Stimulated activated naive CD8-positive, alpha-beta T cell treated with anti-CD3 and anti-CD28 coated beads, Interleukin-15, Interleukin-2, amounts not matched to agents 100 U/mL and 50 U/mL, for 24 hours (primary cell): ENCODE results near the gene CMC1.
"Not testable (repeated sequence)": the region's sequence is repeated elsewhere in the genome, so short reads cannot be mapped to it uniquely, and the experiment has no call there.

Experiments
- ATAC-seq: fragments of 150-1000 bp; cut with Tn5 transposase; one replicate; pipeline ENCODE4 v1.10.0; 2021
- DNase-seq: peaks from one replicate; pipeline ENCODE4 v3.0.0; 2021

CMC1 gene

DNA sequence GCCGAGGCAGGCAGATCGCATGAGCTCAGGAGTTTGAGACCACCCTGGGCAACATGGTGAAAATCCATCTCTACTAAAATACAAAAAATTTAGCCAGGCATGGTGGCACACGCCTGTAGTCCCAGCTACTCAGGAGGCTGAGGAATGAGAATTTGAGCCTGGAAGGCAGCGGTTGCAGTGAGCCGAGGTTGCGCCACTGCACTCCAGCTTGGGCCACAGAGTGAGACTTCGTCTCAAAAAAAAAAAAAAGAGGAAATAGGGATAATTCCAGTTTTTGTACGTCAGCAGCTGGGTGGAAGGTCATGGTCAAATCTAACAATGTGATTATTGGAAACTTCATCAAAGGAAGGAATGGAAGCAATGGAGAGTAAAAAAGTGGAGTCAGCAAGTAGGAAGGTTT is 3.1 kb downstream of the CMC1 start:
- DNase-seq: no peak
- no peak for ATAC-seq

DNA sequence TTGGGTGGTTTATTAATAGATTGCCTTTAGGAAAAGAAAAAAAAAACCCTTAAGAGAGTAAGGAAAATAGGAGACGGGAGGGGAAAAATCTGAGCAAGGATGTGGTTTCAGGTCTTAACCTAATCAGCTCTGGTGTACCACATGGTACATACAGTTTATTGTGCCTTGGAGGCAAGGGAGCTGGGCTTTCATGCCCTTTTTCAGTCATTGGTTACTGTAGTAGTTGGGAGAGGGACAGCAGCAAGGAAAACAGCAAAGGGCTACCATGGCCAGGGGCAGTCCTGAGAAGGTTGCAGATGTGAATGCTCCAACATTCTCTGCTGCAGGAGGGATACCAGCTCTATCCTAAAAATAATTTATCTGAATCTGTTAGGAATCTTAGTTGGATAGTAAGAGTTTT is 5.9 kb downstream of the CMC1 start:
- DNase-seq: no peak
- no peak for ATAC-seq

DNA sequence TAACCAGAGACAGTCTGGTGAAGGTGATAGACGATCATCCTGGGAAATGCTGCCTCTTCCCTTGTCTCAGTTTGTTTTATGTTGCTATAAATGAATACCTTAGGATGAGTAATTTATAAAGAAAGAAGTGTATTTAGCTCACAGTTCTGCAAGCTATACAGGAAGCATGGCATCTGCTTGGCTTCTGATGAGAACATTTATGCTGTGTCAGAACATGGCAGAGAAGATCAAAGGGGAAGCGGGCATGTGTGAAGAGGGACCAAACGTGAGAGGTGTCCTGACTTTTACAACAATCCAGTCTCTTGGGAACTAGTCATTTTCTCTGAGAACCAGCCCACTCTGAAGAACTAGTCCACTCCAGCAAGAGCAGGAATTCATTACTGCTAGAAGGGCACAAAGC is 9.6 kb downstream of the CMC1 start:
- no peak for ATAC-seq
- no peak for DNase-seq

DNA sequence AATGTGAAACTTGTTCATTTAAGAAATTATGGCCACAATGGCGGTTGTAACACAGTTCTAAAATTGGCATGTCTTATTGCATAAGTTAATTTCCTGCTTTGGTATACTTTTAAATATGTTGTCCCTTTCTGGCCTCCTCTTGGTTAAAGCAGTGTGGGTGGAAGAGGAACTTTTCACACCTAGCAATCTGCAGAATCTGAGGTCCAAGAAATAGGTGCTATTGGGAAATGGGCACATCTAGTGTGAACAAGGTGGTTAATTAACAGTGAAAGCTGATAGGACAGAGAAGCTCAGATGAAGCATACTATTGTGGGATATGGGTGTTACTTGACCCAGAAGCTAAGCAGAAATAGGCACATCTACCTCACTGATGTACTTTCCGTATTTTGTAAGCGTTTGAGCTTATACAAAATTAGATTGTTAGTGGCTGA is 10.6 kb downstream of the CMC1 start:
- no peak for DNase-seq
- ATAC-seq: peak; percentile 48

DNA sequence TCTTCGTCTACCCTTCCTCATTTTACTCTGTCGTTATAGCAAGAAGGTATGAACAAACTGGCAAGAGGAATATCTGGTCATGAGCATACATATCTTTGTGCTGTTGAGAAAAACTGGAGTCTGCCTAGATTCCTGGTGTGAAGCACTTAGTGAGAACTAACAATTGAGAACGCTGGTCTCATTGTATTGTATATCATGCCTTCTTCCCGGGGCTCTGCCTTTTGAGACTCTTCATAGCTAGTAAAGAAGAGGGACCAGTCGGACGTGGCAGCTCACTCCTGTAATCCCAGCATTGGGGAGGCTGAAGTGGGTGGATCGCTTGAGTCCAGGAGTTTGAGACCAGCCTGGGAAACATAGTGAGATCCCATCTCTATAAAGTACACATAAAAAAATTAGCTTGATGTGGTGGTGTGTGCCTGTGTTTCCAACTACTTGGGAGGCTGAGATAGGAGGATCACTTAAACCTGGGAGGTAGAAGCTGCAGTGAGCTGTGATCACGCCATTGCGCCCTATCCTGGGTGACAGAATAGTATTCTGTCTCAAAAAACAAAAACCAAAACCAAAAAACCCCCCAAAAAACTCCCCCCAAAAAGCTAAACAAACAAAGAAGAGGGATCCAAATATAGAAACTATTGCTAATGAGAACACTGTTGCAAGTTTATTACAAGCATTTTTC is 11.8 kb downstream of the CMC1 start:
- ATAC-seq (no peak), DNase-seq (no peak)

DNA sequence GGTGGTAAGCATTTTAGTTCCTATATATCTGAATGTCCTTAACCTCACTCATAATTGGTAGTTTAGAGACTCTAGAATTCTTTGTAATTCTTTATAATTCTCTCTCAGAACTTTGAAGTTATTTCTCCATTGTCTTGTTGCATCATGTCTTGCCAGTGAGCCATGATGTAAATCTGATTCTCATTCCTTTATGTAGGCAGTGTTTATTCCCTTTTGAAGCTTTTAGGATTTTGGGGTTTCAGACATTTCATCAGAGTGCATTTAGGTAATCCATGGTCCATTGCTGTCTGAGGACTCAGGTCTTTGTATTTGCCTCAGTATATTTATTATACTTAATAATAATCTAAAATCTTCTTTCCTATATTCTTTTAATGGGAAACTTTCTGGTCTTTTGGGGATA is 20.6 kb downstream of the CMC1 start:
- no peak for ATAC-seq

DNA sequence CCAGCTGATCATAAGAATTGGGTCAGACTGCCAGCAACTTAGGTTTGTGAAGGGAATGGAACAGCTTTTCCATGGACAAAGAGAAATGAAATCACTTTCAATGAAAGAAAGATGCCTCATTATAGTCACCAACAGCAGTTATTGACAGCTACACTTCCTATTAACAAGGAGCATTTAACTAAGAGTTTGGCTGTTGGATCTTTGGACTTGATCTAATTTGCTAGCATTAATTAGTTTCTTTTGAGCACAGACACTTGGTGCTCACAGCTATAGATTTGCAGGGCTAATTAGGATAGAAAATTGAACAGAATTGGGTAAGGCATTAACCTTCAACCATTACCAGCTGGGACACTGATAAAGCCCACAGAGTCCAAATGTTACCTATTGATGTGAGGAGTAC is 24.2 kb downstream of the CMC1 start:
- ATAC-seq (no peak), DNase-seq (no peak)

More for the DNA sequence above, 20.6 kb downstream of the CMC1 start:
- no peak for DNase-seq

DNA sequence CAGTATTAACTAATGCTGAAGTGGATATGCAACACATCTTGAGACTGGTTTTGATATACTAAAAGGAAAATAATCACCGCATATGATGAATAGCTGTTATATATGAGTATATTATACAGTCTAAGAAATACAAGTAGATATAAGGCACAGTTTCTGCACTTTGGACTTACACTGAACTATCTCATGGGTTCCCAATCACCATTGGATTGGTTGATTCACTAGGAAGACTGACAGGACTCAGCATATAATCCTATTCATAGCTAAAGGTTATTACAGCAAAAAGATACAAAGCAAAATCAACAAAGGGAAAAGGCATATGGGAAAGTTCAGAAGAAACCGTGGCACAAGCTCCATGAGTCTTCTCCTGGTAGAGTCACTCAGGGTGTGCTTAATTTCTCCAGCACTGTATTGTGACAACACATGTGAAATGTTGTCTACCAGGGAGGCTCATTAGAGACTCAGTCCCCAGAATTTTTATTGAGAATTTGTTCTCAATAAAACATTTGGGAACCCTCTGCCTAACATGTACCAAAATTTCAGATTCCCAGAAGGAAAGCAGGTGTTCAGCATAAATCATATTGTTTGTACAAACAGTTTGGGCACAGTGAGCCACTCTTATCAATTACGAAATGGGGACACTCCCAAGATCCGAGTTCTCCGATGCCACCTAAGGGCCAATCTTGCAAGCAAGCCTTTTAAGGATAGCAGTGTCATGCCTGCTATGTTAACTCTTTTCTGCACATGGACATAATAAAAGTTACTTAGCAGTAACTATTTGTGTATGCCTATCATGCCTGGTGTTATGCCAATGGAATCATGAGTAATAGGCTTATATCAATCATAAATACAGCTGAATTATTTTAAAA is 26.8 kb downstream of the CMC1 start:
- DNase-seq (no peak), ATAC-seq (no peak)

DNA sequence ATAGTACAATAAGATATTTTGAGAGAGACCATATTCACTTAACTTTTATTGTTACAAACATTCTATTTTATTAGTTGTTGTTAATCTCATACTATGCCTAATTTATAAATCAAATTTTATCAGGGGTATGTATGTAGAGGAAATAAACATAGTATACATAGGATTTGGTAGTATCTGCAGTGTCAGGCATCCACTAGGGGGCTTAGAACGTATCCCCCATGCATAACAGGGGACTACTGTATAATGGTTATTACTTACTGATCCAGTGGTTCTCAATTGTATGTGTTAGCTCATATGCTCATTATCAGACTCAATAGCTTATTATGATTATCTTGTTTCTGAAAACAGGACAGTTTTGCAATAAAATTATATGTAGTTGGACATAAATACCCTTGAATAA is 27.6 kb downstream of the CMC1 start:
- ATAC-seq (no peak), DNase-seq (no peak)

DNA sequence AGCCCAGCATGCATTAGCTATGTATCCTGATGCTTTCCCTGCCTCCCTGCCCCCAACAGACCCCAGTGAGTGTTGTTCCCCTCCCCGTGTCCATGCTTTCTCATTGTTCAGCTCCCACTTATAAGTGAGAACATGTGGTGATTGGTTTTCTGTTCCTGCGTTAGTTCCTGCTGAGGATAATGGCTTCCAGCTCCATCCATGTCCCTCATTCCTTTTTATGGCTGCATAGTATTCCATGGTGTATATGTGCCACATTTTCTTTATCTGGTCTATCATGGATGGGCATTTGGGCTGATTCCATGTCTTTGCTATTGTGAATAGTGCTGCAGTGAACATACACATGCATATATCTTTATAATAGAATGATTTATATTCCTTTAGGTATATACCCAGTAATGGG is 28.5 kb downstream of the CMC1 start:
- not testable (repeated sequence) for ATAC-seq, DNase-seq

DNA sequence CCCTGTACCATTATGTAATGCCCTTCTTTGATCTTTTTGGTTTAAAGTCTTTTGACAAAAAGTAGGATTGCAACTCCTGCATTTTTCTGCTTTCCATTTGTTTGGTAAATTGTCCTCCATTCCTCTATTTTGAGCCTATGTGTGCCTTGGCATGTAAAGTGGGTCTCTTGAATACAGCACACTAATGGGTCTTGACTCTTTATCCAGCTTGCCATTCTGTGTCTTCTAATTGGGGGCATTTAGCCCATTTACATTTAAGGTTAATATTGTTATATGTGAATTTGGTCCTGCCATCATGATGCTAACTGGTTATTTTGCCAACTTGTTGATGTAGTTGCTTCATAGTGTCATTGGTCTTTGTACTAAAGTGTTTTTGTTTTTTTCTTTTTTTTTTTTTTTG is 32.4 kb downstream of the CMC1 start:
- no peak for ATAC-seq

DNA sequence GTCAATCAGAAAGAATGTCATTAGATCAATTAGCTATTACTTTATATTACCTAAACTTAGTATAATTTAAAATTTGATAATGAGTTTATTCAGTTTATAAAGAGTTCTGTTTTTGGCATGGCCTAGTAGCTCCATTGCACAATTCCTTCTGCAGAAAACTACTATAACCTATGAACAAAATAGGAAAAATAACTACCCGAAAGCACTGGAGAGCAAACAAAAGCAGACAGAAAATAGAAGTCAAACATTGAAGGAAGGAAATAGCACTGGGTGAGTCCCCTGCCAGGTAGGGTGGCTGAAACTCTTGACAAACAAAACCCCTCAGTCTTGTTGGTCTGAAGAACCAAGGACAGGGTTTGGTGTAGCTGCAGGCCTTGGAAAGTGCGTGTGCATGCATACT is 37.5 kb downstream of the CMC1 start:
- DNase-seq (no peak), ATAC-seq (no peak)

More for the DNA sequence above, 32.4 kb downstream of the CMC1 start:
- DNase-seq: no peak

DNA sequence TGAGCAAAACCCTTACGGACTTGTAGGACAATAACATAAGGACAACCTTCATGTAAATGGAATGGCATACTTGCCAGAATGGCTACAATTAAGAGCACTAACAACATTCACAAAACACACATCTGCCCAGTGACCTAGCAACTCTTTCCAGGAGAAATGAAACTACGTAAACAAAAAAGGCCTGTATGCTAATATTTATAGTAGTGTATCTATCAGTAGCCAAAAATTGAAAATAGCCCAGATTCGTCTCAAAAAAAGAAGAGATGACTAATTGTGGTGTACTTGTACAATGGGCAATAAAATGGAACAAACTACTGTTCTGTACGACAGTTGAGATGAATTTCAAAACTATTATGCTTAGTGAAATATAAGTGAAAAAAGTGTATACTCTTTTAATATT is 38.4 kb downstream of the CMC1 start:
- no peak for ATAC-seq
- no peak for DNase-seq

DNA sequence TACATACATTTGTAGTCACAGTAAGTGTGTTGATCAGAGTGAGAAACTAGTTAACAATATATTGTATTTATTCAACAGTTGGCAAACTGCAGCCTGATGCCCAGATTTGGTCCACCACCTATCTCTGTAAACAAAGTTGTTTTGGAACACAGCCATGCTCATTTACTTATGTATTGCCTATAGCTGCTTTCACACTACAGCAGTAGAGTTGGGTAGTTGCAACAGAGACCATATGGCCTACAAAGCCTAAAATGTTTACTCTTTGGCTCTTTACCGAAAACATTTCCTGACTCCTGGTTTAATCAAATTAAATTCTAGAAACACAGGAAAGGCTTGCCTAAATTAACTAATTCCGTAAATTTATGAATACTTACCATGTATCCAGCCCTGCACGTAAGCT is 39.4 kb downstream of the CMC1 start:
- ATAC-seq (no peak), DNase-seq (no peak)

DNA sequence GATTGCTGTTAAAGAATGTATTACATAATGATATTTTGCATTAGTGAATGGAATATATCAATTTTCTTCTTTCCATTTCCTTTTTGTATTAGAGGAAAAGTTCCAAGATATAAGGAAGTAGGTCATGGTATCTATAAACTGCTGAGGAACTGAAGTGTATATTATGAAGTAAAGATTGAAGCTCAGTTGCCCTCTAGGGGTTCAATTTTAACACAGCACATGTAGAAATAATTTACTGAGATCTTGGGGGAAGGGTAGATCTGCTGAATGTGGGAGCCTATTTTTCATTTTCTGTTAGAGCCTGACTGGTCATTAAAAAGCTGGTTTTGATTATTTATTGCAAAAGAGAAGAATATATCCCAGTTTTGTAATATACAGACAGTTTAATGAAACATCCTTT is 45.2 kb downstream of the CMC1 start:
- peak; percentile 63 for ATAC-seq
- DNase-seq: no peak

DNA sequence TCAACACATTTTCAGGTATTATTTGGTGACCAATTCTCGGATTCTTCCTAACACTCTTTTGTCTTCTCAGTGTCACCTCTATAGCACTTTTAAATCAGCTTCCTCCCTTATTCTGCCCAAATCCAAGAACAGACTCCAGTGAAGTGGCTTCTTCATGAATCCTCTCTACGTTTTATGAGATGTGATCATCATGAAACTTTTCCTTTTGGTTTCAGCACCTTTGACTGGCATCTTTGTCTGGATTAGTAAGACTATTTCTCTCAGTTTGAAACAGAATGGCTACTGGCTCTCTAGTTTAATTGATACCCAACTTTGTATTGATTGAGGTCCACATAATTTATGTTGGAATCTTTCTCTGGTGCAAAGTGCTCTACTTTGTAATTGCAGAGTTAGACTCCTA is 45.6 kb downstream of the CMC1 start:
- ATAC-seq (no peak), DNase-seq (no peak)

DNA sequence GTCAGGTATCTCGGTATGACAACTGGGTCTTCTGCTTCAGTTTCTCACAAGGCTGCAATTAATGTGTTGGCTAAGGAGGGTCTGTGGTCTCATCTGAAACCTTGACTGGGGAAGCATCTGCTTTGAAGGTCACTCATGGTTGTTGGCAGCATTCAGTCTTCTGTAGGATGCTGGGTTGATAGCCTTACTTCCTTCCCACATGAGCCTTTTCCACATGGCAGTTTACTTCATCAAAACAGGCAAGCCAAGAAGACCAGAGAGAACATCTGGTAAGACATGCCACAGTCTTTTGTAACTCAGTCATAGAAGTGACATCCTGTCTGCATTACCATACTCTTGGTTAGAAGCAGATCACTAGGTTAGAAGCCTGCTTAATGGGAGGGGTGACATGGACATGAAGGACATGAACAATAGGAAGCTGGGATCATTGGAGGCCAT is 49.5 kb downstream of the CMC1 start:
- no peak for ATAC-seq
- no peak for DNase-seq

DNA sequence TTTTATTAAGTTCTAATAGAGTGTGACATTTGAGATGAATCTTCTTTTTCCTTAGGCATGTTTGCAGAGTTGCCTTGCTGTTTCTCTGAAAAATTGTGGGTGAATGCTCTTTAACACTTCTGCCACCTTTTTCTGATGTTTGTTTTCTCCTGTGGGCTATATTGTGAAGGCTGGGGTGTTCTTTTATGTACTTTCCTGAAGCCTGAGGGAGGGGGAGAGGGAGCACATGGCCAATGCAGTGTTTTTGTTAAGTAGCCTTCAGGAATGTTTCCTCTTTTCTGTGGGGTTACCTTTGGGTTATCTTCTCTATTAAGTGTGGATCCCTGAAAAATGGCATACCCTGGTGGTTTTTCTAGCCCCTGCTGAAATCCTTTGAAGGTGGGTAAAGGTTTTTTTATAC is 50.2 kb downstream of the CMC1 start:
- DNase-seq (no peak), ATAC-seq (no peak)

DNA sequence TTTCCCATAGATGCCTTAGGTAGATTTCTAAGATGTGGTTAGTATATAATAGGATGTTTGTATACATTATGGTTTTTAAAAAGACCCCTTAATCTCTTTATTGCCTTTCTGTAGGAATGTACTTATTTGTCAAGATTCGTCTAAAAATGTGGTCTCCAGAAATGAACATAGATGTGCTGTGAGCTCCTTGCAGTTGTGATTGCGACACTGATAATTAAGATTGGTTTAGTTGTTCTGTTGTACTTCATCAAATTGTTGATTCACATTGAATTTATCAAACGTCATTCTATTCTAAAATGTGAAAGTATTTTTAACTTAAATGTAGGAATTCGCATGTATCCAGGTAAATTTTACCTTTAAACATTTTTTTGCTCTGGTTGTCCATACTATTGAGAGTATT is 51.2 kb downstream of the CMC1 start:
- DNase-seq: no peak
- no peak for ATAC-seq

DNA sequence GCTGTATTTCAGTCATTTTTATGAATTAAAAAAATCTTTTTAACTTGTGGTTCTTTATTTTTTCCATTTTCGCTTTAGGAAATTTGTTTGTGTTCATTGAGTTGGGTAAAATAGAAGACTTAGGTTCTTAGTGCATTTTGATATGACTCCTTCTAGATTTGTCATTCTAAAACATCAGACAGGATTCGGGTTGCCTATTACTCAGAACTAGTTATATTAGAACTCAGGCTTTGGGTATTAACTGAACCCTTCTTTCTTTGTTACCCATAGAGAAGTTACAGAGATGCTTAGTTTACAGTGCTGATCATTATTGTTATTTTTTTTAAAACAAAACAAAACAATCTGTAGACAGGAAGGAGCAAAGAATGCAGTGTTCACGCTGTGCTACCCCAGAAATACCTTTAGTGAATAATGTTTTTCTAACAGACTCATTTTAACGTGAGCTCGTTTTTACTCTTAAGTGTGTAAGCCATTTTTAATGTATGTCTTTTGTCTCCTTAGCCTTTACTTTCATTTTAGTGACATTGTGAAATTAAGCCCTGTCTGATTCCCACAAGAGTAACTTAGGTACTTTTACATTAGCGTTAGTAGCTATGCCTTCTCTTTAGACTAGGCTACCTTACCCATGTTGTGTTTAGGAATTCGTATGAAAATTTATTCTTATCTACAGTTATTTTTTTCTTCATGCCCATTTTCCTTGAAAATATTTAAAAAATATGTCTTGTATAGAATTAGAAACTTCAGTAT is 53.4 kb downstream of the CMC1 start:
- ATAC-seq: no peak
- no peak for DNase-seq

DNA sequence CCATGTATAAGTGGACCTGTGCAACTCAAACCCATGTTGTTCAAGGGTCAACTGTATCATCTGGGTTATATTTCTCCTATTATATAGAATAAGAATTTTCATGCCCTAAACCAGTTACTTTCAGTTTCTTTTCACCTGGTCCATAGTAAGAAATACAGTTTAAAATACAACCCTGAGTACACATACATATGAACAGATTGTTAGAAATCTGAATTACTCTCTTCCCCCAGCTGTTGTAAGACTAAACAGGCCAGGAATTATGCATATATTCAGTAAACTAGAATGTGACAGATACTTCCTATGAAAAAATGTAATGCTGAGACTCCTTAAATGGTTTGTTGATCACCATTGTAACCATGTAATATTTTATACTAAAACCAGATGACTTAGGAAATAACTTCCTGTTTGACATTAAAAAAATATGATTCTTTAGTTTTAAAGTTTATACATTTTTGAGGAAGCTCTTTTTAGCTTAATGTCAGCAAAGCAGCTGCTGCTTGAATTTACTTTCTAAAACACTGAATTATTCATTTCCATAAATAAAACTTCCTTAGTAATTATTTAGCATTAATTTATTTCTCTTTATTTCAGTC is 54.6 kb downstream of the CMC1 start:
- ATAC-seq: no peak
- DNase-seq: no peak

DNA sequence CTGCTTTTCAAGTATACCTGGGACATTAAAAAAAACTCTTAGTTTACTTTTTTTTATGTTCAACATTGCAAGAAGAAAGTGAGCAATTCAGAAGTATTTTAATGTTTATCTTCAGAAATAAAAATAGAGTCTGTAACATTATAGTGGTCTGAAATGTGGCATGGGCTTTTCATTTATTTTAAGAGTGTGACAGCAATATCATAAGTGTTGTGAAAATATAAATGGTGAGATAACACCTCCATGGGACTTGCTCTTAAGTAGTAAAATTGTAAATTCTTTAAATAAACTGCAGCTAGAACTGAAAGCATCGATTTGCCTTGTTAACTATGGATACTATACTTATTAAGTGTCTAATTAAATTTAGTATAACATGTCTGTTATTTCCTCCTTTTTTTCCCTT is 58.3 kb downstream of the CMC1 start:
- ATAC-seq (no peak), DNase-seq (no peak)
